Pulmonary artery endothelial cell (primary cell): ENCODE measurements around the gene SRBD1. TPM values are rescaled to one million over a fixed set of nuclear protein-coding genes. Genes with fewer than 3 reads are reported as not detected.
A peak's percentile ranks its signal among the peaks of the same experiment; 100 is the strongest.

ENCODE experiments used
- DNase-seq: peaks from one replicate; pipeline ENCODE4 v3.0.0-alpha.2; 2011; ENCODE audit warnings: low read depth, low spot score
- total RNA-seq: library from RNA; depleted of rRNA; stranded (reverse); fragments of >200 nt; gene quantifications from 2 replicates; pipeline ENCODE4 v1.2.3, GENCODE V29; 2014

The SRBD1 gene
- 16.3 TPM in 2 replicates for total RNA-seq

- DNase-seq: peak; percentile 79
Measured at GRCh38 chr2:45611020-45611859, at the start of gene SRBD1. SRBD1 (minus strand) TSS chr2:45611267; CDS start chr2:45605441, 5,826 bp downstream.

DNA sequence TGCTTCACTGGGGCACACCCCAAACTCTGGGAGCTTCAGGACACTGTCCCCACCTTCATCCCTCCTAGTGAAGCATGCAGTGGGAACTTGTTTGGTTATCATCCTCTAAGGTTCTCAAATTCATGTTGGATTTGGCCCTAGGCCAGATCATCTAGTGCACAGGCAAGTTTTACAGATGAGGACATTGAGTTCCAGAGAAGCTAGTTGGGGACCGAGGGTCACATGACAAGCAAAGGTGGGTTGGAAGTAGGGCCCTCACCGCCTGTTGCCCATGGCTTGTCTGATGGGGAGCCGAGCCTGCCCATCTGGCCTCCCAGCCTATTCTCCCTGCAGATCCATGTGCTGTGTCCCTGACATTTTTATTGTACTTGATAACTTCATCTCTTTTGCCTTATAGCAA is 43.2 kb upstream of the SRBD1 start:
- DNase-seq: no peak

DNA sequence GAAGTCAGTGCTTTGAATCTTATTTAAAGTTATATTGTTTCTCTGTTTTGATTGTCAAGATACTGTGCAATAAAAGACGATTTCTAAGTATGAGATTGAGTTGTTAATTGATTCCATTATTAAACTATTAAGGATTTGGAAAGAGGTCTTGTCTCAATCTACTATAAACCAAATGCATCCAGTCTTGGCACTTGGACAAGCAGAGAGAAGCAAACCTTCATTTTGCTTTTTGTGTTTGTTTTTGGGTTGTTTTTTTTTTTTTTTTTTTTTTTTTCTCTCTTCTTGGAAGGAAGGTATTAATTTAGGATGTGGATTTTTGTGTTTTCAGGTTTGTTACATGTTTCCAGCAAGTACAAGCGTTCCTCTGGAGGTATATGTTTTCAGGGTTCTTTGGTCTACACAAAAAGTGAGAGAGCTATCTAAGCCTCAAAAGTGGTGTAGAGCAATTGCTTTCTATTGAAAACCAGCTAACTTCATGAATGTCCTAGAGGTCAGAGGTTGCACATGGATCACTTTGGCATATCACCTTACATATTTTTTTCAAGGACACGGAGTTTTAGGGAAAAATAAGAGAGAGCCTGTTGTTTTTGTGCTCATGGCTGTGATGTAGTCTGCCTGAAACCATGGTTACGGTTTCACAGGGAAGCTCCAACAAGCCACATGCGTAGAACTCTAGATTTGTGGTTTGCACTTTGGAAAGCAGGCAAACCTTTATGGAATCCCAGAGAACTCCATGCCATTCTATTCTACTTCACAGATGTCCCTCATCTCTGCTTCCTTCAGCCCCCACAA is 42.3 kb upstream of the SRBD1 start:
- DNase-seq: no peak

DNA sequence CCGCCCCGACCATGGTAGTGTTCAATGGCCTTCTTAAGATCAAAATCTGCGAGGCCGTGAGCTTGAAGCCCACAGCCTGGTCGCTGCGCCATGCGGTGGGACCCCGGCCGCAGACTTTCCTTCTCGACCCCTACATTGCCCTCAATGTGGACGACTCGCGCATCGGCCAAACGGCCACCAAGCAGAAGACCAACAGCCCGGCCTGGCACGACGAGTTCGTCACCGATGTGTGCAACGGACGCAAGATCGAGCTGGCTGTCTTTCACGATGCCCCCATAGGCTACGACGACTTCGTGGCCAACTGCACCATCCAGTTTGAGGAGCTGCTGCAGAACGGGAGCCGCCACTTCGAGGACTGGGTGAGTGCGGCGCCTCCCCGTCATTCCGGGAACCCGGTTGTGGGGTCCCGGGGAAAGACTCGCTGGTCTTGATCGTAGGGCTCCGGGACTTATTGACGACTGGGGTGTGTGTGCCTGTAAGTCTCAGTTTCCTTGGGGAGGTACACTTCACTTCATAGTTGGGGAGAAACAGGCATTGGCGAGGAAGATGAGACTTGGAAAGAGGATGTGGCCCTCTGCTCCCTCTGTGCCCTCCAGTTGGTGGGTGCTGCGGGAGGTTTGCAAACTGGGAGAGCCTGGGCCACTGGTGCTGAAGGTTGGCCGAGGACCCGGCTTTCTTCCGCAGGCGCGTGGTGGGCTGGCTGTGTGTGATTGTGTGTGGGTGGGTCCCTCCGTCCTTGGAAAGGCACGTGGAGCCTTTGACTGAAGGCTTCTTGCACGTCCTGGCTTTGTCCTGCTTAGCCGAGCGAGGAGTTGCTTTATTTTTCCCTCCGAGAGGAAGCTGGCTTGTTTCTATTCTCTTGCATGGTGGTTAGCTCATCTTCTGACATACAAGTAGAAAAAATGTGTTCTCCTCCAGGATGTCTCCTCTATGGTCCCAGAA is 41.3 kb upstream of the SRBD1 start:
- no peak for DNase-seq

- no peak for DNase-seq
Measured at GRCh38 chr2:45651415-45652089, 40.5 kb upstream of the SRBD1 start, which contains the start of gene PRKCE. PRKCE (plus strand) TSS chr2:45651675.

DNA sequence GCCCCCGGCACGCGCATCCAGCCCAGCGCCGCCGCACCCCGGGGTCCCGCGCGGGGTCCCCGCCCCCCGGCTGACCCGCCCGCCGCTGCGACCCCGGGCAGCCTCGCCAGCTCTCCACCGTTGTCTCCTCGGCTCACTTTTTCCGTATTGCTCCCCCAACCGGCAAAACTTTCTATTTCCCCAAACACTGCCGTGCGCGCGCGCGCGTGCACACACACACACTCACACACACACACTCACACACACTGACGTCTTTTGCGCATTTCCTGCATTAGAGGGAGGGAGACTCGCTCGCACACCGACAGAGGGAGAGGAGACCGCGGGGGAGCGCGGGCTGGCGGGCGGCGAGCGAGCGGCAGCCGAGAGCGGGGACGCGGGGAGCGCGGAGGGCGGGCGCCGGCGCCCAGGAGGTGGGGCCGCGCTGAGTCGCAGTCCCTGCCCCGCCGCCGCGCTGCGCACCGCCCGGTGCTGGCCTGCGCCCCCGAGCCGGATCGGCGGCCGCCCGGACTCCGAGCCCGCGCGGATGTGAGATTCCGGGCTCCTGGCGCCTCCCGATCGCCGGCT is 39.9 kb upstream of the SRBD1 start:
- DNase-seq: peak; percentile 92

- DNase-seq: no peak
Measured at GRCh38 chr2:45649858-45650811, 39.1 kb upstream of the SRBD1 start.

GRCh38 chr2:45649462-45649857 is 38.4 kb upstream of the SRBD1 start:
- DNase-seq: no peak

GRCh38 chr2:45648636-45649035 is 37.6 kb upstream of the SRBD1 start:
- DNase-seq: no peak

- DNase-seq: no peak
Measured at GRCh38 chr2:45647986-45648520, 37.0 kb upstream of the SRBD1 start.

DNA sequence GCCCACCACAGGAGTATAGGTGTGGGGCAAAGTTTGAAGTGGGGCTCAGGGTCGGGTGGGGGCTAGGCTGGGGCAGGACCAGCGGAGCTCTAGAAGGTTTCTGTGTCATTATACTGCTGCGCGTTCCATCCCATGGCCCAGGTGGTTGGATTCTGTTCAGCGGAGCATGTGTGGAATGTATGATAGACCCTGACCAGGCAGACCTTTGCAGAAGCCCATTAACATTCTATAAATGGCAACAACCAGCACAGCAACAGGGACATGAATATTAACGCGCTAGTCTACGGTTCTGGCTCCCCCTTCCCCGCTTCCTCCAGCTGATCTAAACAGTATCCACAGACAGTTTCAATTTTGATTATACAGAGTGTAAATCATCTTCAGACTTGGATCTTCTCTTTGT is 36.3 kb upstream of the SRBD1 start:
- DNase-seq: no peak

DNA sequence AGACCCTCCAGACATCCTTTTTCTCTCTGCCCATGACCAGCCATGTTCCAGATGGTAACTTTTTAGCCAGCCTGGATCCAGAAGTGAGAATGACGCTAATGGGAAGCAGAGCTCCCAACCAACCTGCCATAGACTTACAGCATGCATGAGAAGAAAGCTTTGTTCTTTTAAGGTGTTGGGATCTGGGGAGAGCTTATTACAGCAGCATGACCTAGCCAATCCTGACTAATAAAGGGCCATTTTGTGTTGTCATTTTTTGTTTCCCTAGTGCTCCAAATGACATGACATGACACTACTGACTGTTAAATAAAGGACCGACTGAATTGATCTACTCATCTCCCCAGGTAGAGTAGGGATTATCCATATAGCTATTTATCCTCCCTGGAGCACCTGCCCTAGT is 35.2 kb upstream of the SRBD1 start:
- no peak for DNase-seq

- no peak for DNase-seq
Measured at GRCh38 chr2:45643543-45644542, 32.8 kb upstream of the SRBD1 start.

DNA sequence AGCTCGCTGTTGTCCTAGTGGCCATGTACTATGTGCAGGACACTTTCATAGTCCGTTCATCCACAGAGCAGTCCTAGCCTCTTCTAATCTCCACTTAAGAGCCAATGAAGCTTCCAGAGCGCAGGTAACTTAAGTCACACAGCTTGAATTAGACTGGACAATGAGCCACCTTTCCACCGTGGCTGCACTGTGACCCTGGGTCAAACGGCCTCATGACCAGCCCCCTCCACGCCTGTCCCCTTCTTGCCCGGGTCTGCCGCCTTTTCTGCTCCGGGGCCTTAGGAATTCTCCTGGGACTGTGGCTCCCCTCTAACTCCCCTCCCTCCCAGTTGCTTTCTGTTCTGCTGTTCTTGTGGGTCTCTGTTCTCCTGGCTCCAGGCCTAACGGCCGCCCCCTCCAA is 32.0 kb upstream of the SRBD1 start:
- DNase-seq: no peak

GRCh38 chr2:45640576-45640975 is 29.5 kb upstream of the SRBD1 start:
- DNase-seq: no peak

GRCh38 chr2:45637440-45637839 is 26.4 kb upstream of the SRBD1 start:
- DNase-seq: no peak

DNA sequence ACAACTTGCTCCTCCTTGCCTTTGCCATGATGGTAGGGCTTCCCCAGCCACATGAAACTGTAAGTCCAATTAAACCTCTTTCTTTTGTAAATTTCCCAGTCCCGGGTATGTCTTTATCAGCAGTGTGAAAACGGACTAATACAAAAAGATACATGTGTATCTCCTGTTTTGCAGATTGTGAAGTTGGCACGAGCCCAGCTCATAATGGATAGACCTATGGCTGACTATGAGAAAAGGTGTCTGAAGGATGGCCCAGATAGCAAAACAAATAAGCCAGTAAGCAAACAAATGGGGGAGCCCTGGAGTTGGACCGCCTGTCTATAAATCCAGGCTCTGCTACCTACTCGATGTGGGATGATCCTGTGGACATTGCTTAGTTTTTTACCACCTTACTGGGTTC is 24.9 kb upstream of the SRBD1 start:
- no peak for DNase-seq

- DNase-seq: no peak
Measured at GRCh38 chr2:45634223-45634622, 23.2 kb upstream of the SRBD1 start.
